DND-41 (cell line): ENCODE data around the gene FASTK.

Experiments
- ATAC-seq: fragments of 200-7000 bp; cut with Tn5 transposase; 3 replicates; pipeline ENCODE4 v1.9.1; 2021; ENCODE audit warnings: low read depth; ENCODE audit not compliant: insufficient read depth
- DNase-seq: peaks from one replicate; pipeline ENCODE4 v3.0.0-alpha.2; 2020
- H2AFZ ChIP-seq: 2 replicates; pipeline ENCODE4 v1.6.0; 2012; ENCODE audit warnings: low read depth, low read length
- H3K27ac ChIP-seq: 2 replicates; pipeline ENCODE4 v1.5.1; 2012; ENCODE audit warnings: low read length, inconsistent platforms
- H3K27me3 ChIP-seq: fragments of 200-600 bp; sonication (generic); 2 replicates; pipeline ENCODE4 v1.6.0; 2012; ENCODE audit warnings: low read length, mild to moderate bottlenecking, inconsistent platforms; ENCODE audit not compliant: insufficient read depth, poor library complexity
- H3K36me3 ChIP-seq: 2 replicates; pipeline ENCODE4 v1.5.1; 2012; ENCODE audit warnings: low read length, inconsistent platforms; ENCODE audit not compliant: insufficient read depth
- H3K4me1 ChIP-seq: 2 replicates; pipeline ENCODE4 v1.5.1; 2012; ENCODE audit warnings: mild to moderate bottlenecking, low read length; ENCODE audit not compliant: insufficient read depth
- H3K4me2 ChIP-seq: 2 replicates; pipeline ENCODE4 v1.6.0; 2012; ENCODE audit warnings: mild to moderate bottlenecking, moderate library complexity, low read length, inconsistent platforms; ENCODE audit not compliant: insufficient read depth
- H3K4me3 ChIP-seq, 2 experiments: fragments of 200-600 bp in 1 of 2; shearing (Covaris generic) in 1 of 2; 2 replicates each; pipeline ENCODE4 v1.5.1; 2012 to 2016; ENCODE audit warnings: inconsistent platforms in 2 of 2, low read length in 2 of 2, mild to moderate bottlenecking in 2 of 2, low read depth in 1 of 2, moderate library complexity in 1 of 2
- H3K79me2 ChIP-seq: 2 replicates; pipeline ENCODE4 v1.6.0; 2012; ENCODE audit warnings: low read length, inconsistent platforms; ENCODE audit not compliant: insufficient read depth
- H3K9ac ChIP-seq: 2 replicates; pipeline ENCODE4 v1.6.0; 2012; ENCODE audit warnings: low read depth, mild to moderate bottlenecking, inconsistent platforms, low read length, moderate library complexity
- H3K9me3 ChIP-seq: 2 replicates; pipeline ENCODE4 v1.5.1; 2012; ENCODE audit warnings: low read length, moderate library complexity, mild to moderate bottlenecking, inconsistent platforms; ENCODE audit not compliant: insufficient read depth, severe bottlenecking
- H4K20me1 ChIP-seq: 2 replicates; pipeline ENCODE4 v1.6.0; 2012; ENCODE audit warnings: low read length; ENCODE audit not compliant: insufficient read depth
- CTCF ChIP-seq: IDR thresholded peaks from 2 replicates; pipeline ENCODE4 v1.5.1; 2012; ENCODE audit warnings: borderline replicate concordance, low read length, moderate library complexity, mild to moderate bottlenecking; ENCODE audit not compliant: poor library complexity, severe bottlenecking; ENCODE audit errors: extremely low read depth
- EZH2 ChIP-seq: IDR thresholded peaks from 3 replicates; pipeline ENCODE4 v1.6.1; 2012; ENCODE audit warnings: borderline replicate concordance, low read depth, mild to moderate bottlenecking, moderate library complexity, low read length, inconsistent platforms; ENCODE audit not compliant: severe bottlenecking

Gene FASTK

GRCh38 chr7:151125846-151126481 is 45.4 kb upstream of the FASTK start:
- DNase-seq: no peak
- H3K4me2 ChIP-seq: no peak overlapping the region

DNA sequence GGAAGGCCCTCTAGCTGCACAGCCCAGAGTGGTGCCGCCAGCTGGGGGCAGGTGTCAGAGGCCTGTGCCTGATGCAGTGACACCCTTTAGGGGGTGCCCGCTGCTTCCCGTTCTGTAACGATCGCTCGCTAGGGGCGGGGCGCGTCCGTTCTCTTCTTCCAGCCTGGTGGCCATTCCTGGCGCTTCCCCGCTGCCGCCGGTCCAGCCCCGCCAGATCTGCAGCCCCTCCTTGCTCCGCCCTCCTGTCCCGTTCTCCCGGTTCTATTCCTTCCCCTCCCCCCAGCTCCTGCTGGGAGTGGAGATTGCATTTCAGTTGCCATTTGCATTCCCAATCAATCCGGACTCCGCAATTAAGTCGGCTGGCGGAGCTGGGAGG is 44.8 kb upstream of the FASTK start:
- Histone ChIP-seq H4K20me1 (peaks cover 7% of the 10 kb centered on the region), H3K9me3 (no peaks in the 10 kb centered on the region), H3K4me1 (no peaks in the 10 kb centered on the region), H3K79me2 (no peaks in the 10 kb centered on the region), H3K9ac (no peak overlapping the region), H3K36me3 (peaks cover 25% of the 10 kb centered on the region), H3K27me3 (no peaks in the 10 kb centered on the region), H3K4me3 (no peak overlapping the region), H3K4me2 (no peak overlapping the region), H2AFZ (no peak overlapping the region), H3K27ac (no peak overlapping the region)
- no peak for TF ChIP-seq EZH2
- no peak for TF ChIP-seq CTCF
- DNase-seq: no peak
- no peak for ATAC-seq

More at GRCh38 chr7:151125846-151126481, 45.4 kb upstream of the FASTK start:
- Histone ChIP-seq H2AFZ (no peak overlapping the region), H3K9me3 (no peaks in the 10 kb centered on the region), H3K79me2 (no peaks in the 10 kb centered on the region), H3K9ac (no peak overlapping the region), H3K4me3 (no peak overlapping the region), H3K4me1 (no peaks in the 10 kb centered on the region), H4K20me1 (peaks cover 7% of the 10 kb centered on the region), H3K27me3 (no peaks in the 10 kb centered on the region), H3K36me3 (peaks cover 26% of the 10 kb centered on the region), H3K27ac (no peak overlapping the region)
- no peak for TF ChIP-seq EZH2
- TF ChIP-seq CTCF: no peak
- ATAC-seq: no peak

DNA sequence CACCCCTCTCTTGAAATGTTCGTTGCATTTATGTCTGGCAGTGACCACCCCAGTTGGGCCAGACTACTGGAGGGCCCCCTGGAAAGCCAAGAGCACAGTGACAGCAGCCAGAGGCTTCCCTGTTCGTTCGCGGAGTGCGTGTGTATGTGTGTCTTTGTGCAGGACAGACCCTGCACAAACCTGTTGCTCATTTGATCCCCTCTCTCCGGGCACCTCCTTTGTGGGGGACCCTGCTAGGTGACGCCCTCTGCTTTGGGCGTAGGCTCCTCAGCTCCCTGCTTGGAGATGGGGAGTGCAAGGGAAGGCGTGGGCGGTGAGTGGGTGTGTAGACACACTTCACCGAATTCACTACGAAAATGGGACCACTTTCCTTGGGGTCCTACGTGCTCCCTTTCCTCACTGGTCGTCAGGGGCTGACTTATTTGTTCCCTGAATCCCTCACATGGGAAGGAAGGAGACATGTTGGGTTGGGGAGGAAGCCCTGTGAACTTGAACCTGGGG is 44.3 kb upstream of the FASTK start:
- TF ChIP-seq EZH2 (no peak), CTCF (no peak)
- H3K27ac ChIP-seq: no peak overlapping the region
- no peaks in the 10 kb centered on the region for H3K4me1 ChIP-seq
- H3K79me2 ChIP-seq: no peaks in the 10 kb centered on the region
- H2AFZ ChIP-seq: no peak overlapping the region
- H3K4me2 ChIP-seq: no peak overlapping the region
- DNase-seq (no peak), ATAC-seq (no peak)
- no peak overlapping the region for H3K4me3 ChIP-seq
- peaks cover 26% of the 10 kb centered on the region for H3K36me3 ChIP-seq
- H4K20me1 ChIP-seq: peaks cover 7% of the 10 kb centered on the region
- no peak overlapping the region for H3K9ac ChIP-seq
- H3K27me3 ChIP-seq: no peaks in the 10 kb centered on the region
- H3K9me3 ChIP-seq: no peaks in the 10 kb centered on the region
